ENCODE data around the gene SLC25A25.

- no peak for TF ChIP-seq POLR2A (IDR thresholded peaks at IDR 0.05)
- TF ChIP-seq CTCF (IDR thresholded peaks at IDR 0.05): no peak
Observed at GRCh38 chr9:128062846-128063831, 4.9 kb upstream of the SLC25A25 start.
